H1 (cell line): ENCODE data around the gene ITPK1. TPM values are rescaled to one million over a fixed set of nuclear protein-coding genes. Genes with fewer than 3 reads are reported as not detected.

Source experiments
- CBX8 ChIP-seq: fragments of 300-800, 300-1000 bp; sonication (generic); IDR thresholded peaks from 2 replicates; pipeline ENCODE4 v1.7.1; 2016; ENCODE audit warnings: low read depth, low read length, borderline replicate concordance
- CREB1 ChIP-seq: IDR thresholded peaks from 2 replicates; pipeline ENCODE4 v1.6.1; 2012; ENCODE audit warnings: inconsistent platforms
- CTBP2 ChIP-seq: IDR thresholded peaks from 2 replicates; pipeline ENCODE4 v1.7.0; 2011; ENCODE audit warnings: borderline replicate concordance, mild to moderate bottlenecking, moderate library complexity, mixed read lengths, low read length; ENCODE audit not compliant: insufficient read depth, insufficient read length
- EGR1 ChIP-seq: IDR thresholded peaks from 2 replicates; pipeline ENCODE4 v1.6.1; 2011; ENCODE audit warnings: low read depth, low read length, borderline replicate concordance
- EP300 ChIP-seq, 2 experiments: IDR thresholded peaks; 1 replicate in 1 of 2; 2 replicates in 1 of 2; pipeline ENCODE4 v1.6.1; 2011 to 2012; ENCODE audit warnings: low read depth in 2 of 2, low read length in 2 of 2, mild to moderate bottlenecking in 2 of 2, borderline replicate concordance in 1 of 2, inconsistent platforms in 1 of 2, moderate library complexity in 1 of 2
- FOSL1 ChIP-seq: IDR thresholded peaks from 2 replicates; pipeline ENCODE4 v1.6.1; 2011; ENCODE audit warnings: mild to moderate bottlenecking, low read depth, low read length, moderate library complexity; ENCODE audit not compliant: insufficient read depth
- HDAC2 ChIP-seq, 2 experiments: fragments of 300-600 bp in 1 of 2; sonication (generic) in 1 of 2; IDR thresholded peaks; 2 replicates each; pipeline ENCODE4 v1.6.1; 2011 to 2012; ENCODE audit warnings: low read depth in 2 of 2, low read length in 2 of 2, mild to moderate bottlenecking in 2 of 2, moderate library complexity in 2 of 2, borderline replicate concordance in 1 of 2, inconsistent platforms in 1 of 2
- JUN ChIP-seq: IDR thresholded peaks from 2 replicates; pipeline ENCODE4 v1.6.1; 2011; ENCODE audit warnings: low read depth, mild to moderate bottlenecking, improper control_type of control experiment, low read length
- MAFK ChIP-seq: IDR thresholded peaks from 2 replicates; pipeline ENCODE4 v1.6.1; 2012; ENCODE audit warnings: low read depth, mild to moderate bottlenecking, improper control_type of control experiment, low read length
- NRF1 ChIP-seq: IDR thresholded peaks from 2 replicates; pipeline ENCODE4 v1.6.1; 2011; ENCODE audit warnings: mild to moderate bottlenecking, low read depth, low read length, improper control_type of control experiment
- PHF8 ChIP-seq: fragments of 200-600 bp; sonication (generic); conservative IDR thresholded peaks from 2 replicates; pipeline ENCODE4 v1.7.1; 2012; ENCODE audit warnings: low read depth, mild to moderate bottlenecking, inconsistent platforms, low read length, moderate library complexity
- POLR2A ChIP-seq, 2 experiments: IDR thresholded peaks; 1 replicate in 1 of 2; 2 replicates in 1 of 2; pipeline ENCODE4 v1.6.1; 2011; ENCODE audit warnings: low read depth in 2 of 2, low read length in 2 of 2, mild to moderate bottlenecking in 2 of 2; ENCODE audit errors: control extremely low read depth in 1 of 2
- RAD21 ChIP-seq, 2 experiments: IDR thresholded peaks in 1 of 2; conservative IDR thresholded peaks in 1 of 2; 2 replicates each; pipeline ENCODE4 v1.6.1; 2011; ENCODE audit warnings: low read depth in 2 of 2, low read length in 2 of 2, improper control_type of control experiment in 1 of 2, inconsistent platforms in 1 of 2, mild to moderate bottlenecking in 1 of 2, moderate library complexity in 1 of 2
- RBBP5 ChIP-seq: IDR thresholded peaks from 2 replicates; pipeline ENCODE4 v1.7.1; 2012; ENCODE audit warnings: low read depth, mild to moderate bottlenecking, inconsistent platforms, low read length, moderate library complexity, borderline replicate concordance
- RFX5 ChIP-seq: IDR thresholded peaks from 2 replicates; pipeline ENCODE4 v1.6.1; 2011; ENCODE audit warnings: low read depth, low read length, improper control_type of control experiment, borderline replicate concordance
- SAP30 ChIP-seq: fragments of 300-600 bp; sonication (generic); IDR thresholded peaks from 2 replicates; pipeline ENCODE4 v1.7.1; 2012; ENCODE audit warnings: low read length, moderate library complexity, mild to moderate bottlenecking, inconsistent platforms; ENCODE audit not compliant: insufficient read depth, insufficient replicate concordance
- SP1 ChIP-seq: IDR thresholded peaks from 2 replicates; pipeline ENCODE4 v1.6.1; 2011; ENCODE audit warnings: low read depth, low read length
- SP4 ChIP-seq: IDR thresholded peaks from 2 replicates; pipeline ENCODE4 v1.6.1; 2012; ENCODE audit warnings: low read length, inconsistent platforms
- TAF1 ChIP-seq: IDR thresholded peaks from 2 replicates; pipeline ENCODE4 v1.6.1; 2011; ENCODE audit warnings: mild to moderate bottlenecking, low read depth, low read length
- TAF7 ChIP-seq: optimal IDR thresholded peaks from 2 replicates; pipeline ENCODE3; 2011; ENCODE audit warnings: low read depth, mild to moderate bottlenecking, inconsistent platforms, low read length, moderate library complexity, borderline replicate concordance
- TBP ChIP-seq: IDR thresholded peaks from 2 replicates; pipeline ENCODE4 v1.6.1; 2011; ENCODE audit warnings: low read depth, low read length, improper control_type of control experiment
- TCF12 ChIP-seq: IDR thresholded peaks from 2 replicates; pipeline ENCODE4 v1.6.1; 2011; ENCODE audit warnings: low read depth, mild to moderate bottlenecking, low read length
- TEAD4 ChIP-seq: IDR thresholded peaks from 2 replicates; pipeline ENCODE4 v1.6.1; 2012; ENCODE audit warnings: low read depth, low read length, inconsistent platforms, mixed read lengths
- ZNF274 ChIP-seq: IDR thresholded peaks from 2 replicates; pipeline ENCODE4 v1.7.0; 2012; ENCODE audit warnings: low read length, borderline replicate concordance; ENCODE audit errors: extremely low read depth
- polyA plus RNA-seq, 7 experiments: library from polyadenylated mRNA; depleted of rRNA in 3 of 7; stranded (reverse) in 5 of 7; unstranded in 2 of 7; fragments of >200 nt in 5 of 7; fragments of 200-250 nt in 2 of 7; gene quantifications; 1 replicate in 5 of 7; 2 replicates in 1 of 7; 4 replicates in 1 of 7; pipeline versions ENCODE4 v1.2.1 to v1.2.3, GENCODE V29; 2011 to 2013; ENCODE audit warnings: missing spikeins in 2 of 7, mixed read lengths in 2 of 7
- total RNA-seq: library from RNA; stranded (reverse); fragmentation: NEBNext Ultra II Directional; extraction: Animal tissue kit (Norgen Biotek cat#: 25700); gene quantifications from 2 replicates; pipeline ENCODE4 v1.2.1, GENCODE V29; 2021

ITPK1 gene
- total and polyA plus RNA-seq, 2 of the 8 experiments (the other 6 are each of a cell fraction or from before 2014, with no cell fraction given), result 108 to 143 TPM

- TF ChIP-seq RBBP5 (no peak), ZNF274 (no peak), RFX5 (no peak), MAFK (no peak), CREB1 (no peak), TBP (no peak), SAP30 (no peak), TAF7 (no peak), TAF1 (0 out of 2 replicates have a peak, but pooled peaks have one; percentile 39), EGR1 (no peak), CBX8 (no peak), TEAD4 (0 out of 2 replicates have a peak, but pooled peaks have one; percentile 1), TCF12 (no peak), SP1 (no peak), NRF1 (no peak), POLR2A (IDR thresholded peaks at IDR 0.05; ENCODE audit: control extremely low read depth in 1 of 2, low read depth in 2 of 2, low read length in 2 of 2) (peak in 1 of 2 experiments; percentile 42; a peak in 1 of 3 replicates), EP300 (IDR thresholded peaks at IDR 0.05; ENCODE audit: borderline replicate concordance in 1 of 2, low read depth in 2 of 2, low read length in 2 of 2) (no peak), RAD21 (IDR thresholded peaks at IDR 0.05 in 1 of 2, conservative IDR thresholded peaks at IDR 0.05 in 1 of 2; ENCODE audit: low read depth in 2 of 2, low read length in 2 of 2) (peak; percentile 3 to 45; a peak in 2 of 4 replicates), PHF8 (peak; percentile 59; the same call in 1 of the 2 replicates), HDAC2 (IDR thresholded peaks at IDR 0.05; ENCODE audit: borderline replicate concordance in 1 of 2, low read depth in 2 of 2, low read length in 2 of 2) (no peak), JUN (no peak), SP4 (no peak), FOSL1 (no peak), CTBP2 (peak; percentile 16)
Measured at GRCh38 chr14:93115821-93116675, at the start of gene ITPK1 (continued).
